Fibroblast of villous mesenchyme (primary cell): ENCODE measurements around the gene SAMD15. TPM values are rescaled to one million over a fixed set of nuclear protein-coding genes. Genes with fewer than 3 reads are reported as not detected.
"Not testable (repeated sequence)": the region's sequence is repeated elsewhere in the genome, so short reads cannot be mapped to it uniquely, and the experiment has no call there.

Source experiments
- DNase-seq: peaks from one replicate; pipeline ENCODE4 v3.0.0-alpha.2; 2010; ENCODE audit warnings: low read depth
- H3K4me3 ChIP-seq: 2 replicates; pipeline ENCODE4 v1.5.1; 2011; ENCODE audit warnings: low read depth, mild to moderate bottlenecking, low read length
- CTCF ChIP-seq: IDR thresholded peaks from 2 replicates; pipeline ENCODE4 v1.5.1; 2012; ENCODE audit warnings: low read depth, mild to moderate bottlenecking, low read length; ENCODE audit not compliant: insufficient read depth
- total RNA-seq: library from RNA; depleted of rRNA; stranded (reverse); fragments of >200 nt; gene quantifications from 2 replicates; pipeline ENCODE4 v1.2.3, GENCODE V29; 2012

The SAMD15 gene
- total RNA-seq, 1 donor: 1.3 TPM

- no peak for TF ChIP-seq CTCF
- no peak overlapping the region for H3K4me3 ChIP-seq
- peak; percentile 16 for DNase-seq
These were observed 28.9 kb downstream of the SAMD15 start for GRCh38 chr14:77406086-77406485.

GRCh38 chr14:77406718-77407117 is 29.5 kb downstream of the SAMD15 start:
- DNase-seq: peak; percentile 57
- H3K4me3 ChIP-seq: no peak overlapping the region
- no peak for TF ChIP-seq CTCF

GRCh38 chr14:77407158-77407557 is 30.0 kb downstream of the SAMD15 start:
- DNase-seq: peak; percentile 39
- no peak overlapping the region for H3K4me3 ChIP-seq
- no peak for TF ChIP-seq CTCF

- H3K4me3 ChIP-seq: no peak overlapping the region
- TF ChIP-seq CTCF: no peak
- DNase-seq: no peak
These were observed 32.0 kb downstream of the SAMD15 start for GRCh38 chr14:77409131-77409533.

GRCh38 chr14:77415403-77416030 is 38.3 kb downstream of the SAMD15 start:
- not testable (repeated sequence) for DNase-seq, H3K4me3 ChIP-seq

GRCh38 chr14:77416098-77416497 is 38.9 kb downstream of the SAMD15 start:
- H3K4me3 ChIP-seq, DNase-seq: not testable (repeated sequence)

- no peak for TF ChIP-seq CTCF
- DNase-seq: no peak
- no peak overlapping the region for H3K4me3 ChIP-seq
These were observed 39.7 kb downstream of the SAMD15 start for GRCh38 chr14:77416836-77417235.

GRCh38 chr14:77421201-77421600 is 44.0 kb downstream of the SAMD15 start:
- TF ChIP-seq CTCF: no peak
- peak; percentile 47 for DNase-seq
- no peak overlapping the region for H3K4me3 ChIP-seq
